Activated naive CD4-positive, alpha-beta T cell treated with anti-CD3 and anti-CD28 coated beads for 36 hours (primary cell): Measurements from ENCODE around the gene SLC31A1. TPM values are rescaled to one million over a fixed set of nuclear protein-coding genes. Genes with fewer than 3 reads are reported as not detected.
"Not testable (repeated sequence)": the region's sequence is repeated elsewhere in the genome, so short reads cannot be mapped to it uniquely, and the experiment has no call there.

Source experiments
- CTCF ChIA-PET: fragments of 350-600 bp; sonication (Branson Sonifier 250); formaldehyde crosslinking; loops from one replicate; lab custom pipeline; 2021; ENCODE audit warnings: antibody characterized with exemption; lab: Charles Lee
- DNase-seq: peaks from one replicate; pipeline ENCODE4 v3.0.0-alpha.2; 2020
- H3K27ac Mint-ChIP-seq: one replicate; pipeline ENCODE4 v1.8.0; 2021; ENCODE audit warnings: mild to moderate bottlenecking, mixed read lengths
- H3K27me3 Mint-ChIP-seq: one replicate; pipeline ENCODE4 v1.8.0; 2021; ENCODE audit warnings: low read depth, mixed read lengths
- H3K36me3 Mint-ChIP-seq: one replicate; pipeline ENCODE4 v1.8.0; 2021; ENCODE audit warnings: low read depth, mixed read lengths
- H3K4me1 Mint-ChIP-seq: one replicate; pipeline ENCODE4 v1.8.0; 2021; ENCODE audit warnings: low read depth, mixed read lengths
- H3K4me3 Mint-ChIP-seq: one replicate; pipeline ENCODE4 v1.8.0; 2021; ENCODE audit warnings: mild to moderate bottlenecking, moderate library complexity, mixed read lengths
- H3K9me3 Mint-ChIP-seq: one replicate; pipeline ENCODE4 v1.8.0; 2021; ENCODE audit warnings: mixed read lengths
- intact Hi-C: fragments of 100-400 bp; cut with micrococcal nuclease; formaldehyde crosslinking; loops from one replicate; pipeline ENCODE4 v1.15.1; 2023
- total RNA-seq, 2 experiments: library from RNA; stranded (reverse); gene quantifications; one replicate each; pipeline ENCODE4 v1.2.3, GENCODE V29; 2021

Gene SLC31A1
- total RNA-seq, 2 experiments from 2014 or later = 8.1 to 8.2 TPM

DNA sequence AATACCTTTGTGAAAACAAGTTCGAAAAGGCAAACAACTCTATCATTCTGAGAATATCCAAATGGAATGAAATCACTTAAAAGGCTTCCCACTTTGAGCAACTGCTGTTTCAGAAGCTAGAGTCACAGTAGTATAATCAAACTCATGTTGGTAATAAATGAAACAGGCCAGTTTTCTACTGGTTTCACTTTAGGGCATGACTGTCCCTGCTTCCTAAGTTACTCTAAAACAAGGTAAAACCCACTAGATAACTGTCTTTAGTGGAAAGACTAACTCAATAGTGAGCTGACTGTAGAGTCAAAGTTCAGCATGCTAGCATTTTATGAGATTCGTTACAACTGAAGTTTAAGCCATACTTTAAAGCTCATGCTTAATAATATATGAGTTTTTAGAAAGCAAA lies 48.0 kb downstream of the SLC31A1 start:
- intact Hi-C loops = loop anchor here (1.0 kb wide), 1 partner anchor 48 kb away; the partner anchor contains the start of genes FKBP15 and SLC31A1
- no peaks in the 10 kb centered on the region for H3K27me3 Mint-ChIP-seq
- no peak overlapping the region for H3K4me3 Mint-ChIP-seq
- H3K9me3 Mint-ChIP-seq = no peaks in the 10 kb centered on the region
- peaks cover 23% of the 10 kb centered on the region for H3K4me1 Mint-ChIP-seq
- peak overlapping the region; percentile 57 for H3K27ac Mint-ChIP-seq
- H3K36me3 Mint-ChIP-seq = peaks cover 17% of the 10 kb centered on the region
- no peak for DNase-seq
- CTCF ChIA-PET = interaction anchor here (0.6 to 1.2 kb wide), 5 partner anchors 16 to 389 kb away, joined by 3 to 4 read pairs (median 4); partner anchors contain the start of gene ALAD

DNA sequence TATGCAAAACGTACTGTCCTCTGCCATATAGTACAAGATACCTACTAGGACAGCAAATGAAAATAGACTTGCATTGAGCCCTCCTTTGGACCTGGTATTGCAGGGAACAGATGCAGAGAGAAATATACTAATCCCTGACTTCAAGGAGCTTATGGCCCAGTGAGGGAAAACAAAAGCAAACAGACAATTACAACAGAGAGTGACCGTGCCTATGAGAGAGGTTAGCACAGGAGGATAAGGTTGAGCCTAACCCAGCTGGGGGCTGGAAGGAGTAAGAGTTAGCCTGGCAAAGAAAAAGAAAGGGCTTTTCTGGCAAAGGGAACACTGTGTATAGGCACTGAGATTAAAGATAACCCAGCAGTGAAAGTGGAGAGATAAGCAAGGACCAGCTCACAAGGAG lies 48.5 kb downstream of the SLC31A1 start:
- no peak overlapping the region for H3K4me3 Mint-ChIP-seq
- intact Hi-C loops = loop anchor here (1.0 to 10.0 kb wide), 2 partner anchors 49 to 1115 kb away; partner anchors contain the start of genes AKNA, FKBP15 and SLC31A1
- no peaks in the 10 kb centered on the region for H3K9me3 Mint-ChIP-seq
- CTCF ChIA-PET = interaction anchor here (1.0 to 1.2 kb wide), 4 partner anchors 132 to 388 kb away, joined by 3 to 4 read pairs (median 4); partner anchors contain the start of gene ALAD
- H3K27me3 Mint-ChIP-seq = no peaks in the 10 kb centered on the region
- H3K4me1 Mint-ChIP-seq = peaks cover 23% of the 10 kb centered on the region
- no peak for DNase-seq
- H3K36me3 Mint-ChIP-seq = peaks cover 17% of the 10 kb centered on the region
- peak overlapping the region; percentile 22 for H3K27ac Mint-ChIP-seq

DNA sequence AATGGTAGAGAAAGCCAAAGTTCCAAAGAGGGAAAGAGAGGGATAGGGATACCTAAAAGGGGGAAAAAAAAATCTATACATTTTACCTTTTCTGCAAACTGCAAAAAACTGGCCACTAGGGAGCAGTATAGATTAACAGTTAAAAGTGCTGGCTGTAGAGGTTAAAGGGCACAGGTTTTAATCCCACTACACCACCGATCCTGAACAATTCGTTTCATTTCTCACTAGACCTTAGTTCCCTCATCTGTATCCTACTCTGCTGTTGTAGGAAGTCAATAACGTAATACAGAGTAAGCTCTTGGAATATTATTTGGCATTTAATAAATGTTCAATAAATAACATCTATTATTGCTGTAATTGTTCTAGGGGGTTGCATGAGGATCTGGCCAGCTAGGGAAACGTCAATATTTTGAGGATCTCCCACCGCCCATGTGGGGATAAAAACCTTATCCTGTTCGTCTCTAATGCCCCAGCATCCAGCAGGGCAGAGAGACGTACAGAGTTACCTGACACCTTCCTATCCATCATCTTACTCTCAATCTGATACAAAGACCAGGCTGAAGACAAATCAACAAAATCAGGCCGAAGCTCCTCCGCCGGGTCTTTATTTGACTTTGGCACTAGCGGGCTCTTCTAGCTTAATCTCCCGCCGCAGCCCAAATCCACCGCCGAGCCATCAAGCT lies 53.3 kb downstream of the SLC31A1 start:
- H3K9me3 Mint-ChIP-seq = no peaks in the 10 kb centered on the region
- H3K4me1 Mint-ChIP-seq = peaks cover 29% of the 10 kb centered on the region
- intact Hi-C loops = loop anchor here (1.0 to 10.0 kb wide), 18 partner anchors 35 to 1110 kb away; partner anchors contain the start of genes AKNA, ALAD, C9orf43 and FKBP15
- H3K27ac Mint-ChIP-seq = peak overlapping the region; percentile 77
- no peaks in the 10 kb centered on the region for H3K27me3 Mint-ChIP-seq
- H3K4me3 Mint-ChIP-seq = no peak overlapping the region
- DNase-seq = peak; percentile 42
- CTCF ChIA-PET = interaction anchor here (0.6 to 4.1 kb wide), 29 partner anchors 12 to 382 kb away, joined by 3 to 58 read pairs (median 5); partner anchors contain the start of genes ALAD, C9orf43, FKBP15 and POLE3
- peaks cover 28% of the 10 kb centered on the region for H3K36me3 Mint-ChIP-seq

DNA sequence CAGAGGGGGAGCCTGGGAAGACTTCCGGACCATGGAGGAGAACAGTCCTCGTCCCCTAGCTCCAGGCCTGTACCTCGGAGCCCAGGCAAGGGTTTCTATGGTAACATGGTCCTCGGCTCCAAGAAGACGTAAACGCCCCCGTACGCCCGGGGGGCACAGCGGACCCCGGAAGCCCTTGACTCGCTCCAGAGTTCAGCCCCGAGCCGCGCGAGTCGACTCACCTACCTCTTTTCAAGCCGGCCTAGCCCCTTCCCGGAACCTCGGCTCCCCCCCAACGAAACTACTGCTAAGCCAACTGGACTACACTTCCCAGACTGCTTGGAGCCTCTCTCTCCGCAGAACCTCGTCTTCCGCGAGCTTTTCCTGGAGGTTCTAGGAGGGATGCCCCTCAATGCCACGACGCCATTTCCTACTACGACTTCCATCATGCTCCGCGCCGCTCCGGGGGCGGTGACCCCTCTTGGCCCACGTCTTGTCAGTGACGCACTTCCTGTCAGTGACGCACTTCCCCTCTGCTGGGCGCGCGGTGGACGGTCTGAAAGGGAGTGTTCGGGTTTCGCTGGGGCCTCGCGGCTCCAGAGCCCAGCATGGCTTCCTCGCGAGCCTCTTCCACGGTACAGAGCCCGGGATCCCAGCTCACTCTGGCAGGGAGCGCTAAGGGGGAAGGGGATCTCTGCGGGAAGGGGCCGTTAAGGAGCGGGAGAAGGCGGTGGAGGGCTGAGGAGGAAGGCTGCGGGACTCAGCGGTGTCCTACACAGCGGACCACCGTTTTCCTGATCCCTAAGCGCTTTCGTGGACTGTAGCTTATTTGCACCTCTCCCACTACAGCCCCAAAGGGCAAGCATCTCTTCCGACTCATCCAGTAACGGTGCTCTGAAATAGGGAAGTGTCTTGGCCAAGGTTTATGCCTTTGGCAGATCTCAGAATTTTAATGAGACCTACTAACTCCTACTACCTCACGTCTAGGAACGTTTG lies 54.1 kb downstream of the SLC31A1 start, which contains the start of the genes CDC26 and PRPF4:
TSS of gene CDC26 (minus strand) at position 416 of the 975 bp plus-strand sequence. CDS start 3,065 bp downstream, outside the sequence.
TSS of gene PRPF4 (plus strand) at position 502 of the 975 bp plus-strand sequence. CDS start at position 588, 86 bp downstream.
- no peaks in the 10 kb centered on the region for H3K9me3 Mint-ChIP-seq
- intact Hi-C loops = loop anchor here (1.0 to 10.0 kb wide), 16 partner anchors 34 to 1109 kb away; partner anchors contain the start of genes AKNA, ALAD, C9orf43 and FKBP15
- DNase-seq = peak; percentile 96
- H3K27me3 Mint-ChIP-seq = no peaks in the 10 kb centered on the region
- H3K36me3 Mint-ChIP-seq = peaks cover 36% of the 10 kb centered on the region
- no peak within 1 kb of the TSS for H3K4me3 Mint-ChIP-seq
- H3K4me1 Mint-ChIP-seq = peaks cover 31% of the 10 kb centered on the region
- CTCF ChIA-PET = interaction anchor here (0.6 to 4.1 kb wide), 28 partner anchors 13 to 381 kb away, joined by 3 to 58 read pairs (median 5); partner anchors contain the start of genes ALAD, C9orf43, FKBP15 and POLE3
- H3K27ac Mint-ChIP-seq = no peak within 1 kb of the TSS

DNA sequence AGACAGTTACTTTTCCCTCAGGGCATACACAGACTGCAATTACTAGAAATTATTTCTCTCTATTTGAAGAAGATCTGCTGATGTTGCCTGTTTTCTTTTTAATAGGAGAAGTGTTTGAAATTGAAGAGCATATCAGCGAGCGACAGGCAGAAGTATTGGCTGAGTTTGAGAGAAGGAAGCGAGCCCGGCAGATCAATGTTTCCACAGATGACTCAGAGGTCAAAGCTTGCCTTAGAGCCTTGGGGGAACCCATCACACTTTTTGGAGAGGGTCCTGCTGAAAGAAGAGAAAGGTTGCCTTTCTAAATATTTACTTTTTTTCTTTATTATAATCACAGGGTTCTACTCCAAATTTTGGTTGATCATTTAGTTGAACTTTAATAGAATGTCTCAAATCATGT lies 57.5 kb downstream of the SLC31A1 start:
- Mint-ChIP-seq H3K4me1 (peaks cover 25% of the 10 kb centered on the region), H3K36me3 (peaks cover 49% of the 10 kb centered on the region)
- CTCF ChIA-PET = interaction anchor here (1.2 kb wide), 1 partner anchor 376 kb away, joined by 3 read pairs; no protein-coding TSS in a partner anchor

DNA sequence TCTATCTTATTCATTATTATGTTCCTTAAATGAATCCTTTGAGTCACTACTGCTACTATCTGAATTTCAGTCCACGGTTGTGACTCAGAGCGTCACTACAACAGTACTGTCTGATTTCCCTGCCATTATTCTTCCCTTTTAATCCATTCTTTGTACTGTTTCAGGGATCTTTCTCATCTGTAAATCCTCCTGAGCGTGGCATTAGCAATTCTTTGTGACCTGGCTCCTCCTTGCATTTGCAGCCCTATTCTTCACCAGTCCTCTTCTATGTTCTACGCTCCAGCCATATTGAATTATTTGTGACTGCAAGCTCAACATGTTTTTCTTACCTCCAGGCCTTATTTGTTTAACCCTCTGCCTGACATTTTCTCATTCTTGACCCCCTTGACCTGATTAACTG lies 60.0 kb downstream of the SLC31A1 start:
- intact Hi-C loops = no loop called here
- Mint-ChIP-seq H3K27ac (no peak overlapping the region), H3K9me3 (no peaks in the 10 kb centered on the region), H3K4me1 (peaks cover 20% of the 10 kb centered on the region), H3K27me3 (no peaks in the 10 kb centered on the region), H3K4me3 (no peak overlapping the region), H3K36me3 (peaks cover 58% of the 10 kb centered on the region)
- CTCF ChIA-PET = no interaction called here
- no peak for DNase-seq

More for the DNA sequence above, 57.5 kb downstream of the SLC31A1 start:
- DNase-seq = no peak
- H3K9me3 Mint-ChIP-seq = no peaks in the 10 kb centered on the region
- no peak overlapping the region for H3K4me3 Mint-ChIP-seq
- intact Hi-C loops = loop anchor here (5.0 to 10.0 kb wide), 4 partner anchors 167 to 1106 kb away; partner anchors contain the start of genes AKNA, KIAA1958 and SNX30
- no peak overlapping the region for H3K27ac Mint-ChIP-seq
- no peaks in the 10 kb centered on the region for H3K27me3 Mint-ChIP-seq

DNA sequence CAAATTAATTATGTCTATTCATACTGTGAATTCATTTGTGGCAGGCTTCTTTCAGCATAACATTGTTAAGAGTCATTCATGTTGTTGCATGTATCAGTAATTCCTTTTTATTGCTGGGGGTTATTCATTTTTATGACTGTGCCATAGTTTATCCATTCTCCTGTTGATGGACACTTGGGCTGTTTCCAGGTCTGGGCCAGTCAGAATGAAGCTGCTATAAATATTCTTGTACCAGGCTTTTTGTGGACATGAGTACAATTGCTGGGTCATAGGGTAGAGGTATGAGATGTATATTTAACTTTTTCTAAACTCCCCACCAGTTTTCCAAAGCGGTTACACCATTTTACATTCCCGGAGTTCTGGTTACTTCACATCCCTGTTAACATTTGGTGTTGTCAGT lies 67.7 kb downstream of the SLC31A1 start:
- no peak overlapping the region for H3K27ac Mint-ChIP-seq
- peaks cover 46% of the 10 kb centered on the region for H3K36me3 Mint-ChIP-seq
- no peaks in the 10 kb centered on the region for H3K9me3 Mint-ChIP-seq
- no peaks in the 10 kb centered on the region for H3K27me3 Mint-ChIP-seq
- CTCF ChIA-PET = interaction anchor here (0.6 to 1.3 kb wide), 2 partner anchors 33 to 366 kb away, joined by 3 read pairs; no protein-coding TSS in a partner anchor
- intact Hi-C loops = no loop called here
- no peak overlapping the region for H3K4me3 Mint-ChIP-seq
- no peak for DNase-seq
- H3K4me1 Mint-ChIP-seq = peaks cover 3% of the 10 kb centered on the region

DNA sequence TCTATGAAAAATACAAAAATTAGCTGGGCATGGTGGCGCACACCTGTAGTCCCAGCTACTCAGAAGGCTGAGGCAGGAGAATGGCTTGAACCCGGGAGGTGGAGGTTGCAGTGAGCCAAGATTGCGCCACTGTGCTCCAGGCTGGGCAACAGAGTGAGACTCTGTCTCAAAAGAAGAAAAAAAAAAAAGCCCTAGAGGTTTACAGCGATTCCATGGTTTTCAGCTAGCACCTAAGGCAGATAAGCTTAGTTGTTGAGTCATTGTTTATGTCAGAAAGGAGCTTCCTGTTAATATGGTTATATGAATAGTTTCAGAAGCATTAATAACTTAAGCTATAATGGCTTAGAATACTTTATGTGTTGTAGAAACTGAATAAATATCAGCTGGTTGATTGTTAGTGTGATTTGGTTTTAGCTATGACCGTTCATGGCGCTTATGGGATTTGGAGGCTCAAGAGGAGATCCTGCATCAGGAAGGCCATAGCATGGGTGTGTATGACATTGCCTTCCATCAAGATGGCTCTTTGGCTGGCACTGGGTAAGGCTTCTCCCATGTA lies 68.8 kb downstream of the SLC31A1 start:
- H3K36me3 Mint-ChIP-seq = peaks cover 39% of the 10 kb centered on the region
- intact Hi-C loops = no loop called here
- H3K4me1 Mint-ChIP-seq = peaks cover 3% of the 10 kb centered on the region
- no peak overlapping the region for H3K4me3 Mint-ChIP-seq
- CTCF ChIA-PET = interaction anchor here (1.3 kb wide), 1 partner anchor 365 kb away, joined by 3 read pairs; no protein-coding TSS in a partner anchor
- no peaks in the 10 kb centered on the region for H3K9me3 Mint-ChIP-seq
- no peak for DNase-seq
- no peaks in the 10 kb centered on the region for H3K27me3 Mint-ChIP-seq
- peak overlapping the region; percentile 65 for H3K27ac Mint-ChIP-seq

DNA sequence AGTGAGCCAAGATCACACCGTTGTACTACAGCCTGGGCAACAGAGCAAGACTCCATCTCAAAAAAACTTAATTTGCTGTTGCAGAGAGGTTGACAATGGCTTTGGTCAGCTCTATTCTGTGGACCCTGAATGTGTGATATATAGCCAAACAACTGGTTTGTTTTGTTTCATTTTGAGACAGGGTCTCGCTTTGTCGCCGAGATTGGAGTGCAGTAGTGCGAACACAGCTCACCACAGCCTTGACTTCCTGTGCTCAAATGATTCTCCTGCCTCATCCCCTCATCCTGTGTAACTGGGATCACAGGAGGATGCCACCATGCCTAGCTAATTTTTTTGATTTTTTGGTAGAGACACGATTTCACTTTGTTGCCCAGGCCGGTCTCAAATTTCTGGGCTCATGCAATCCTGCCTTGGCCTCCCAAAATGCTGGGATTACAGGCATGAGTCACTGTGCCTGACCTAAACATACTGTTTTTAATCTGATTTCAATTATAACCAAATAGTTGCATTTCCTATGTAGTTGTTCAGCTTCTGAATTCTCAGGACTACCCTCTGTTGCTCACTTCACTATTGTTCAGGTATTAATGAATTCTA lies 72.0 kb downstream of the SLC31A1 start:
- Mint-ChIP-seq H3K4me3 (no peak overlapping the region), H3K27ac (no peak overlapping the region), H3K4me1 (peaks cover 3% of the 10 kb centered on the region), H3K9me3 (no peaks in the 10 kb centered on the region), H3K27me3 (no peaks in the 10 kb centered on the region), H3K36me3 (peaks cover 28% of the 10 kb centered on the region)
- CTCF ChIA-PET = no interaction called here
- DNase-seq = no peak
- intact Hi-C loops = no loop called here

DNA sequence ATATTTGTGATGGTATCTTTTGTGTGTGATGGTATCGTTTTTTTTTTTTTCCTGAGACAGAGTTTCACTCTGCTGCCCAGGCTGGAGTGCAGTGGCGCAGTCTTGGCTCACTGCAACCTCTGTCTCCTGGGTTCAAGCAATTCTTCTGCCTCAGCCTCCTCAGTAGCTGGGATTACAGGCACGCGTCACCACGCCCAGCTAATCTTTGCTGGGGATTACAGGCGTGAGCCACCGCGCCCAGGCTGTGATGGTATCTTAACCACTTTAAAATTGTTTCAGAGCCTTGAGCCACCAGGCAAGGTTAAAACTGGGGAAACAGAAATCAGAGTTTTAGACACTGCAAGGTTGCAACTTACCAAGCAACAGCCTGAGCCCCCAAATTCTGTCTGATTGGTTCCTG lies 74.9 kb downstream of the SLC31A1 start:
- CTCF ChIA-PET = interaction anchor here (0.6 kb wide), 1 partner anchor 474 kb away, joined by 3 read pairs; no protein-coding TSS in a partner anchor
- H3K36me3 Mint-ChIP-seq = peaks cover 11% of the 10 kb centered on the region
- H3K4me1 Mint-ChIP-seq, H3K27me3 Mint-ChIP-seq, intact Hi-C loops, DNase-seq, H3K27ac Mint-ChIP-seq, H3K9me3 Mint-ChIP-seq, H3K4me3 Mint-ChIP-seq: not testable (repeated sequence)
